ENCODE results near the gene INPP5A.

INPP5A gene

DNA sequence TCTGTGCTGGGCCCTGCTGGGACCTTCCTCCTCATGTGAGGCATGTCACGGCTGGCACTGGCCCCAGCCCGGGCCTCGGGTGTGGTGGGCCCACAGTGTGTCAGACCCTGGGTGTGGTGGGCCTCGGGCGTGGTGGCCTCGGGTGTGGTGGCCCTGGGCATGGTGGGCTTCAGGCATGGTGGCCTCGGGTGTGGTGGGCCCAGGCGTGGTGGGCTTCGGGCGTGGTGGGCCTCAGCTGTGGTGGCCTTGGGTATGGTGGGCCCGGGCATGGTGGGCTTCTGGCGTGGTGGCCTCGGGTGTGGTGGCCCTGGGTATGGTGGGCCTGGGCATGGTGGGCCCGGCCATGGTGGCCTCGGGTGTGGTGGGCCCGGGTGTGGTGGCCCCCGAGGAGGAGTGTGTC lies 207.9 kb downstream of the INPP5A start:
- no peak for DNase-seq (ENCODE audit: low read depth)

DNA sequence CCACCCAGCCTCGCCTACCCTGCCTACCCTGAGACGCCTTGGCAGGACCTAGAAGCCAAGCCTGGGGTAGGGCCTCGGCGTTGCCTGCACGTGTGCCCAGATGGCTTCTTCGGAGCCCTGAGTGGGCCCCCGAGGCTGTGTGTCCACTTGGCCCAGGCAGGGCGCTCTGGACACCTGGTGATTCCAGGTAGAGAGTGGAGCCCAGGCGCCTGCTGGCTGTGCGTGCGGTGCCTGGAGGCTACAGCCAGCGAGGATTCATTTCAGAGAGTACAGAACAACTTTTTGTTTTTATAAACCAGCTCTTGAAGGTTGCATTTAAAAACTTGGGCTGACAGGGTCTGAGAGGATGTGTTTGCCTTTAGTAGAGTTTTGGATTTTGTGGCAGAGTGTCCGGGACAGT lies 208.4 kb downstream of the INPP5A start:
- no peak for DNase-seq (ENCODE audit: low read depth)

DNA sequence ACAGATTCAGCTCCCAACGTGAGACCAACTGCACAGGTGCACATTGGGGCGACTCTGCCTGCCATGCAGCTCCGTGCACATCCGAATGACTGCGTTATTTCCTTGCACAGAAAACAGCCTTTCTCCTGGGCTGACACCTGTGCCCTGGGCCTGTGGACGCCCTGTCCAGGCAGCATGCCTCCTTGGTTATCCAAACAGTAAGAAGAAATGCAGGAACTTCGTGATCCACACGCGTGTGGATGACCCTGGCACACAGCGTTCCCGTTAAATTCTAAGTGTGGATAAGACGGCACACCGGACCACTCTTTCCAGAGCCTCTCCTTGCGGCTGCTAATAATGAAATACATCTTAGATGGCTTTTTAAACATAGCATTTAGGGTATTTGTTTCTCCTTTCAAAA lies 208.8 kb downstream of the INPP5A start:
- no peak for DNase-seq (ENCODE audit: low read depth)

DNA sequence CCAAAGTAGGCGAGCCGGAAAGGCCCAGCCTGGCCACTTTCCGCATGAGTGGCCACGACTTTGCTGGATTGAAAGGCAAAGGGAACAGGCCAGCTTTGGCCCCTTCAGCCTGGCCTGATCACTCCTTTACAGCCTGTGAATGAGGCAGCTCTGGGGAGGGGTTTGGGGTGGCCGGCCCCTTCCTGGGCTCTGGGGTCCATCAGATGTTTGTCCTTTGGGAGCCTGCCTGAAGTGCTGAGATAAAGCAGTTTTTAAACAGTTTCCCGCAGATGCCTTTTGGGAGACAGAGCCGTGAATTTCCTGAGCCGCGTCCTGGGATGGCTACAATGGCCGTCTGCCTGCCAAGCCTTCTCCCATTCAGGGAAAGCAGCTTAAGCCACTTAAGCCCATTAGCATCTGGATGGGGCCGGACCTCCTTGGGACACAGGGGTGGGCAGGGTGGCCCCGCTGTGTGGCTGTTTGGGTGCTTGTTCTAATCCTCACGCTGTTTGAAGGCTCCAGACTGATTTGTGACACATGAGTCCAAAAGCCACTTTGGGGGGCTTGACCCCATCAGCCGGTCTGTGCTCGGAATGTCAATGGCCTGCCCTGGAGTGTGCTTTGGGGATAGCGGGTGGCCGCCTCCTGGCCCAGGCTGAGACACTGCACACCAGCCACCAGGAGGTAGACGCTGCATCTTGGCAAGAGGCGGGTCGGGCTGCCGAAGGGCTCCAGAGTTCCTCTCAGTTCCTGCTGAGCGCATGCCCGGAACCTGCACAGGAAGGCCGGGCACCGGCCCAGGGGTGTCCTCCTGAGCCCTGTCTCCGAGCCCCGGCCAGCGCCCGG lies 209.4 kb downstream of the INPP5A start:
- no peak for DNase-seq (ENCODE audit: low read depth)

DNA sequence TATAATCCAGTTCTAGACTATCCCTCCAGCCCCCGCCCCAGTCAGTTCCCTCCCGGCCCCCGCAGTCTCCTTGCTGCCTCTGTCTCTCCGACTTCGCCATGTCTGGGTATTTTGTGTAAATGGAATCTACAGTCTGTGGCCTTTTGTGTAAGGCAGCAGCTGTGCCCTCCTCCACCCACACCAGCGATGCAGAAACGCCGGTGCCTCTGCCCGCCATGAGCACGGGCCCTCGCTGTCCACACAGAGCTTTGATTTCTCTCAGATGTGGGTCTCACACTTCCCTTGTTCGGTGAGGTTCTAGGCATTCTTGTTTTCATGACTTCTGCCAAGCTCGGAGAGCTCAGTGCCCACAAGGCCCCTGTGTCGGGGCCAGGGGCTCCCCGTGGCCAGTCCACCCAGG lies 210.5 kb downstream of the INPP5A start:
- DNase-seq (ENCODE audit: low read depth) = no peak

DNA sequence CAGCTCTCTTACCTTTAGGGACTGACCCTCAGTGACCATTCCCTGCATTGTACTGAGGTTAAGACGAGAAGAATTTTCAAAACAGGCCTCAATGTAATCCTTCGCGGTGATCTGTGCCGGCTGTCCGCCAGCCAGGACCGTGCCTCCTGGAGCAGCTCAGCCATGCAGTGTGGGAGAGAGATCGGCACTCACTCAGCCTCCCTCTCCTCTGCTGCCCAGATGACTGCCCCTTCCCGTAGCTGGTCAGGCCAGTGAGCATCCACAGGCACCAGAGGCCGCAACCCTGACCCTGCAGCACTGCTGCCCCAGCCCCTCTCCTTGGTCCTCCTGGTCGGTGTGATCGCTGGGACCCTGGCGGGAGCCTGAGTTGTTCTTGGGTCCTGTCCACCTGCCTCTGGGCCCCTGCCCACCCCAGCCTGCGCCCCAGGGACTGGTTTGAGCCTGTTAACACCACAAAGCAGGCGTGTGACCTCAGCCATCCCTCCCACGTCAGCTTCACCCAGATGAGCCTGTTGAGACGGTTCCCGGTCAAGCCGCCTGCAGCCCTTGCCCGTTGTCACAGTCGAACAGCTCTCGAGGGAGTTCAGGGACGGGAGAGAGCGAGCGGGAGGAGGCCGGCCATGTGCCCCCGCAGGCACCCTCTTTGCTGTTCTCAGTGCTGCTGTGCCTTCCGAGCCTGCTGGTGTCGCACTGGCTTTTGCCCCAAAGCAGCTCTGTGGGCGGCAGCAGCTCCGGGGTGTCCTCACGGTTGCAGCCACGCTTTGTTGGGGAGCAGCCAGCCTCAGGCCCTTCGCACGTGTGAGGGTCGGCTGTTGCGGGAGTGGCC lies 211.2 kb downstream of the INPP5A start:
- DNase-seq (ENCODE audit: low read depth) = no peak

DNA sequence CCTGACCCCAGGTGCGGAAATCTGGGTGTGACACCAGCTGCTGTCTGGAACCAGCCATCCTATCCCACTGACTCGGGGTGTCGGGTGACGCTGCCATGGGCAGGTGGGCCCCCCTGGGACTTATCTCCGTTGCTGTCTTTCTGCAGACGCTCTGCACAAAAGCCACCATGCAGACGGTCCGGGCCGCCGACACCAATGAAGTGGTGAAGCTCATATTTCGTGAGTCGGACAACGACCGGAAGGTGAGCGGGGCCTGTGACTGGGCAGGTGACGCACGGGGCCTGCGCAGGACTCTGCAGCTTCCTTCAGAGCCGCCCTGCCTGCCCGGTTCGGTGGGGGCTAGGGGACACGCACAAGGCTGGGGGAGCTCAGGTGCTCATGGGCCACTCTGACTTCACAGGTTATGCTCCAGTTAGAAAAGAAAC lies 211.8 kb downstream of the INPP5A start:
- no peak for DNase-seq (ENCODE audit: low read depth)

DNA sequence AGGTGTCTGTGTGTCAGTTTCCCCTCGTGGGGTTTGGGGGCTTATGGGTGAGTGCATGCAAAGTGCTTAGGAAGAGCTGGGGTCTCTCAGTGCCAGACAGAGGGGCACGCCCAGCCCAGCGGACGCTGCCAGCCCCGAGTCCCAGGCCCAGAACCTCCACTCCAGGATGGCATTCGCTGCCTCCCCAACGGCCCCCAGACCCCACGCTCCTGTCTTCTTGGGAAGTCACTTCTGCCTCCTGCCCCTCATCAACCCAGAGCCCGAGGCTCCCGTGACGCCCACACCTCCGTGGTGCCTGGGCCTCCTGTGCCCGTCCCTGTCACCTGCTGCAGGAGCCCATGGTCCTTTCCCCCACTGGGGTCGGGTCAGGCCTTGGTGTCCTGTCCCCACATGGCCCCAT lies 213.3 kb downstream of the INPP5A start:
- DNase-seq (ENCODE audit: low read depth) = no peak

DNA sequence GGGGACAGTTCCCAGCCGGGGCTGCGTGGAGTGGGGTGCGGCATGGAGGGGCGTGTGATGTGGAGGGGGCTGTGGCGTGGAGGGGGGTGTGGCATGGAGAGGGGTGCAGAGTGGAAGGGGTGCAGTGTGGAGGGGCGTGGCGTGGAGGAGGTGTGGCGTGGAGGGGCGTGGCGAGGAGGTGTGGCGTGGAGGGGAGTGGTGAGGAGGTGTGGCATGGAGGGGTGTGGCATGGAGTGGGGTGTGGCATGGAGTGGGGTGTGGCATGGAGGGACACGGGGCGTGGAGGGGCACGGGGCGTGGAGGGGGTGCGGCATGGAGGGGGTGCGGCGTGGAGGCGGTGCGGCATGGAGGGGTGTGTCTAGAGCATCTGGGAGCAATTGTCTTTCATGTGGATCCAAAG lies 214.8 kb downstream of the INPP5A start:
- DNase-seq (ENCODE audit: low read depth) = no peak

DNA sequence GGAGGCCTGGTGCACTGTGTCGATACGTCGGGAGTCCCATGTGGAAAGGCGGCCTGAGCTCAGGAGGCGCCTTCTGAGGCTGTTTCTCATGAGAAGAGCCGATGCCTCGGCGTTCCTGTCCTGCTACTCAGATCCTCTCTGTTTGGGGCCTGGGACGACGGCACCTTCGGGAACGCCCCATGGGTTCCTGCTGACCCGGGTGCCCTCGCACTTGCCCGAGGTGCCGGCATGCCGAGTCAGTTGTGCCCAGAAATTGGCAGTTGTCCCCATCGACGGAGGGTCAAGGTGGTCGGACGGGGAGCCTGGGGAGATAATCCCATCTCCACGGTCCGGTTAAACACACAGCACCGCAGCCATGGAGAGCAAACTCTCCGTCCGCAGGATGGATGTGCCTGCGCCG lies 215.4 kb downstream of the INPP5A start:
- no peak for DNase-seq (ENCODE audit: low read depth)

DNA sequence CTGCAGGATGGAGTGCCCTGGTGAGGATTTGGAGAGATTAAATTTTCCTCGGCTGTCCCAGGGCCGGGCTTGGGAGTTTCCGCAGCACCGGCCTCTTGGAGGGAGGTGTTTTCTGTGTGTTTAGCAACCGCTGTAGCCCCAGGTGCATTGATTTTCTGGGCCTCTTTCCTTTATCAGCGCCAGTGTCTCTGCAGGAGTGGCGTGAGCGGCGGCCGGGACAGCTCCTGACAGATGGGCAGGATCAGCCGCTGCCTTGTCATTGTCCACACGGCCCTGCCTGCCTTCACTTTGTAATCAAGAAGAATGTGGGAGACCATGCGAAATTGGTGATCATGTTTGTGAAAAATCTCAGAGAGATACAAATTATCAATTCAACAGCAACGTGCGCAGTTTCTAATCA lies 216.0 kb downstream of the INPP5A start:
- DNase-seq (ENCODE audit: low read depth) = no peak

DNA sequence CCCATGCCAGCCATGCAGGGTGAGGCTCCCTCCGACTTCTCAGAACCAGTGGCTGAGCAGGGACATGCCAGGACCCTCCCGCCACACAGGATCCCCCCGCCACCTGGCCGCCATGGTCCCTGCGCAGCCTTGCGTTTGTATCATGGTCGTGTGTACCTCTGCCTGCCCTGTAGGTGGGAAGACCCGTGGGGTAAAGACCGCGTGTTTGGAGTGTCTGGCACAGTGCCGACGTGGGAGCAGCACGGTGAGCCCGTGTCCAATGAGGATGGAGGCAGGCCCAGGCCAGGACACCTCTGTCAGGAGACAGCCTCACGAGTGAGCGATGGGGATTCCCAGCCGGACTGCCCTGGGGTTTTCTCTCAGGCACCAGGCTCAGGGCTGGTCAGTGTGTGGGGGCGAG lies 216.5 kb downstream of the INPP5A start:
- no peak for DNase-seq (ENCODE audit: low read depth)

DNA sequence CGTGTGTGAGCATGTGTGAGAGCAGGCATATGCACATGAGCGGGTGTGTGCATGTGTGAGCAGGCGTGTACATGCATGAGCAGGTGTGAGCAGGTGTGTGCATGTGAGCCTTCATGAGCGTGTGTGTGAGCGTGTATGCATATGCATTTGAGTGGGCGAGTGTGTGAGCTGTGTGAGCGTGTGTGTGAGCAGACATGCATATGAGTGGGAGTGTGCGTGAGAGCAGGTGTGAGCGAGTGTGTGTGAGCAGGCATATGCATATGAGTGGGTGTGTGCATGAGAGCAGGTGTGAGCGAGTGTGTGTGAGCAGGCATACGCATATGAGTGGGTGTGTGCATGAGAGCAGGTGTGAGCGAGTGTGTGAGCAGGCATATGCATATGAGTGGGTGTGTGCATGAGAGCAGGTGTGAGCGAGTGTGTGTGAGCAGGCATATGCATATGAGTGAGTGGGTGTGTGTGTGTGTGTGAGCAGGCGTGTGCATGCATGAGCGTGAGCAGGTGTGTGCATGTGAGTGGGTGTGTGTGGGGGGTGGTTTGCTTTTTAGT lies 217.7 kb downstream of the INPP5A start:
- DNase-seq (ENCODE audit: low read depth) = no peak

DNA sequence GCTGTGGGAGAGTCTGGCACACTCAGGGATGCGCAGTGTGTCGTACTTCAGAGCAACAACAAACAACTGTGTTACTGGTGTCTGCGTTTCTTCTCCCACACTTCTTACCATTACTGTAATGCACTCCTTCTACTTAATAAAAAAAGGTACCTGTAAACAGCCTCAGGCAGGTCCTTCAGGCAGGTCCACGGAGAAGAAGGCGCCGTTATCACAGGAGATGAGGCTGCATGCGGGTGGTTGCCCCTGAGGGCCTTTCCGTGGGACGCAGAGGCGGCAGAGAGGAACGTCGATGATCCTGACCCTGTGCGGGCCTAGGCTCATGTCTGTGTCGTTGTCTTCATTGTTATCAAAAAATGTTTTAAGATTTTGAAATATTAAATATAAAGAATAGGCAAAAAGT lies 219.0 kb downstream of the INPP5A start:
- no peak for DNase-seq (ENCODE audit: low read depth)

DNA sequence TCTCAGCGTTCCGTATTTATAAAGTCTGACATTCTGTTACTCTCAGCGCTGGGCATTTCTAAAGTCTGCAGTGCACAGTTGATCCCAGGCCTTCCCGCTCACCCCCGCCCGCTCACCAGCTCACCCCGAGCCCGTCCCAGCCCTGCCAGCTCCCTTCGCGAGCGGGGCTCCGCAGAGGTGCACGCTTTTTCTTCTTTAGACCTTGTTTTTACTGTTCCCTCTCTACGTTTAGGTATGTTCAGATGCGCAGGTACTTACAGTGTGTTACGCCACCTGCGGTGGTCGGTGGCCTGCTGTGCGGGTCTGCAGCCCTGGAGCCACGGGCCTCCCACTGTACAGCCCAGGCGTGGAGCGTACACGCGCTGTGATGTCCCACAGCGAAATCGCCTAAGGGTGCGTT lies 219.6 kb downstream of the INPP5A start:
- no peak for DNase-seq (ENCODE audit: low read depth)

DNA sequence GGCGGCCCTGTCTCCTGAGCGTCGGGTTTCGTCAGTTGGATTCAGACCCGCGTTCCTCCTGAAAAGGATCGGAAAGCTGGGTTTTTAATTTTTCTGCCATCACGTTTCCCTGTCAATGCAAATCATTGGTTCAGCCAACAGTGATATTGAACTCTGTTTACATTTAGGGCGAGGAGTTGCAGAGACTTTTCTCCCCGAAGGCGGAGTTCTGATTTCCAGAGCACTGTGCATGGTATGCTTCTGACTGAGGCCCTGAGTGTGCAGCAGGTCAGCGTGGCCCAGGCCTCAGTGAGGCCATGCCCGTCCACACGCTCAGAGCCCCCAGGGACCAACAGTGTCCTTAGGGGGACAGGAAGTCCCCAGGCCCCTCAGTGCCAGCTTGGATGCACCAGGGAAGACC lies 221.3 kb downstream of the INPP5A start:
- DNase-seq (ENCODE audit: low read depth) = no peak

DNA sequence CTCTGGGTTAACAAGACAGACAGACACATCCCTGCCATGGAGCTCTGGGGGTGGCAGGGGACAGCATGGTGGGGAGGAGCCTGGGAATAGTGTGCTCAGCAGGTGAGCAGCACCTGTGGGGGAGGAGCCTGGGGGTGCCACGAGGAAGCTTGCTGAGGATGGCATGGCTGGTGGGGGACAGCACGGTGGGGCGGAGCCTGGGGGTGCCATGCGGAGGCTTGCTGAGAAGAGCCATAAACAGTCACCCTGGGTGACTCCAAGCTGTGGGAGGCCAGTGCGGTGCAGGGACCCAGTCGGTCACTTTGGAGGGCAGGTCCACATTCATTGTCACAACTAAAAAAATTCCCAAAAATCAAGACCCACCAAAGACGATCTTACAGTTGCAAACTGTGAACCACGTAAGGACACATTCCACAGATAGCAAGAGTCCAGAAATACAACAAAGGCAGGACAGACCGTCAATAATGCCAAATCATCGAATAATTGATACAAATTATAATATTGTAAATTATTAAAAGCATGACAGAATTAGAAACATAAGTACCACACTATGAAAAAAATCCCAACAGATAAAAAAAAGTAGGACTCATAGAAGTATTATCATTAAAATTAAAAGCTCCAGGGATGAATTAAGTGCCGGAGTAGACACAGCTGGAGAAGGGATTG lies 223.9 kb downstream of the INPP5A start:
- DNase-seq (ENCODE audit: low read depth) = no peak

DNA sequence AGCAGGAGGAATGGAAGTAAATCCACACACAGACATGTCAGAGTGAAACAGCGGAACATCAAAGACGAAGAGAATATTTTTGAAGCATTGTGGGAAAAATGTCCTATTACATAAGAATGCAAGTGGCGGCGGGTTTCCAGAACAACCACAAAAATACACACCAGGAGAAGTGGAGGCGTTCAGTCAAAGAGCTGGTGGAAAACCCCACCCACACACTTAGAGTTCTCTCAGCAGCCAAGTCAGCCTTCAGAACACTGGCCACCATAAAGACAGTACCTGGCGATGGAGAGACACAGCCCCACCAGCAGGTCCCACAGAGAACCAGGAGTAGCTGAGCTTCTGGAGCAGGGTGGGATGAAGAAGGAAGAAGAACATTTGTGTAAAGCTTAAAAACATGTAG lies 224.7 kb downstream of the INPP5A start:
- no peak for DNase-seq (ENCODE audit: low read depth)

DNA sequence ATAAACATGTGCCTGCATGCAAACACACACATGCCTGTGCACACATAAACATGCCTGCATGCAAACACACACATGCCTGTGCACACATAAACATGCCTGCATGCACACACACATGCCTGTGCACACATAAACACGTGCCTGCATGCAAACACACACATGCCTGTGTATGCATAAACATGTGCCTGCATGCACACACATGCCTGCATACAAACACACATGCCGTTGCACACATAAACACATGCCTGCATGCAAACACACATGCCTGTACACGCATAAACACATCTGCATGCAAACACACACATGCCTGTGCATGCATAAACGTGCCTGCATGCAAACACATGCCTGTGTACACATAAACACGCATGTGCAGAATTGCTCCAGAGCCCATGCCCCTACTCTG lies 226.0 kb downstream of the INPP5A start:
- no peak for DNase-seq (ENCODE audit: low read depth)

DNA sequence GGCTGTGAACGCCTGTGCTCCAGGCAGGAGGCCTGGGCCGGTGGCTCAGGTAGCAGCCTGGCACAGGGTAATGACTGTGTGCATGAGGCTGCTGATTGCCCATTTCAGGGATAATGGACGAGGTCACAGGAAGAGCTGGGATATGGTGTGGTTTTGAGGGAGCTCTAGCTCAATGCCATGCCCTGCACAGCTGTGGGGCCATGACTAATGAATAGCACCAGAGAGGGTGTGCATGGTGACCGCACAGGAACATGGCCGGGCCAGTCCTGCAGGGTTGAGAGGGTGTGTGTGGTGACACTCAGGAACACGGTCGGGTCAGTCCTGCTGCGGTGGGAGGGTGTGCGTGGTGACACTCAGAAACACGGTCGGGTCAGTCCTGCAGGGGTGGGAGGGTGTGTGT lies 226.5 kb downstream of the INPP5A start:
- no peak for DNase-seq (ENCODE audit: low read depth)

DNA sequence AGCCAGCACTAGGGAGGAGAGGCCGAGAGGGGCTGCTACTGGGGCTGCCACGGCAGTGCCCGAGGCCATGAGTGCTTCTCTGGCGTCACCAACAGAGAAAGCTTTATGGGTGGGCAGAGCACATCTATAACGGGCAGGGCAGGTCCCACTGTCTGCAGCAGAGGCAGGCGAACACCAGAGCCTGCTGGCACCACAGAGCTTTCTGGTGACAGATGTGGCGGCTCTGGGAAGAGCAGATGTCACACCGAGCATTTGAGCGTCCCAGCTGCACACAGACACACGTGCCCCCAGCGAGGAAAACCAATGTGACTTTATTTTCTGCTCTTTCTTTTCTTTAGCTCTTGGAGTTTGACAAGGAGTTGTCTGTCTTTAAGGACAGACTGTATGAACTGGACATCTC lies 227.8 kb downstream of the INPP5A start:
- DNase-seq (ENCODE audit: low read depth) = no peak

DNA sequence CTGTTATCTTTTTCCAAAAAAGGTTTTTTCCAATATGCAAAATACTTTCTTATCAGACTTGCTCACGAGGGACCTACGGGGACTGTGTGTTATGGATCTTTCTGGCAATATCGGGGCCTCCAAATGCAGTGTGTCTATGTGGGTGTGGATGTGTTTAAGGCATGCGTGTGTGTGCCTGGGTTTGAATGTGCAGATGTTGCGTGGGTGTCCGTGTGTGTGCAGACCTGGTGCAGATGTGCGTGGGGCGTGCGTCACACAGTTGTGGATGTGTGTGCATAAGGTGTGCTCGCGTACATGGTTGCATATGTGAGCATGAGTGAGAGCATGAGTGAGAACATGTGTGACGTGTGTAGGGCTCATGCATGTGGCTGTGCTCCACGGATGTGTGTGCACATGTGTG lies 228.7 kb downstream of the INPP5A start:
- DNase-seq (ENCODE audit: low read depth) = no peak

Measured in amniotic epithelial cell (primary cell).